AG10803 (cell line): ENCODE results near the gene MRPL21.
"Not testable (repeated sequence)": the region's sequence is repeated elsewhere in the genome, so short reads cannot be mapped to it uniquely, and the experiment has no call there.

Source experiments
- DNase-seq: peaks from one replicate; pipeline ENCODE4 v3.0.0; 2010; ENCODE audit warnings: low read depth
- H3K4me3 ChIP-seq: 2 replicates; pipeline ENCODE4 v1.5.1; 2011; ENCODE audit warnings: mild to moderate bottlenecking, low read length, control low read depth
- CTCF ChIP-seq: conservative IDR thresholded peaks from 2 replicates; pipeline ENCODE4 v1.5.1; 2011; ENCODE audit warnings: mild to moderate bottlenecking, low read length, control low read depth, inconsistent platforms

MRPL21 gene

GRCh38 chr11:68889948-68890446, 13.6 kb downstream of the MRPL21 start:
- DNase-seq: peak; percentile 98
- no peak overlapping the region for H3K4me3 ChIP-seq
- peak; percentile 76 for TF ChIP-seq CTCF

GRCh38 chr11:68884827-68885226, 18.8 kb downstream of the MRPL21 start:
- H3K4me3 ChIP-seq, DNase-seq: not testable (repeated sequence)

GRCh38 chr11:68882391-68882790, 21.2 kb downstream of the MRPL21 start:
- no peak overlapping the region for H3K4me3 ChIP-seq
- DNase-seq: no peak
- no peak for TF ChIP-seq CTCF

GRCh38 chr11:68881320-68881719, 22.3 kb downstream of the MRPL21 start:
- no peak for DNase-seq
- no peak for TF ChIP-seq CTCF

GRCh38 chr11:68880851-68881250, 22.8 kb downstream of the MRPL21 start:
- H3K4me3 ChIP-seq: no peak overlapping the region
- no peak for DNase-seq
- no peak for TF ChIP-seq CTCF

More at GRCh38 chr11:68881320-68881719, 22.3 kb downstream of the MRPL21 start:
- no peak overlapping the region for H3K4me3 ChIP-seq

- DNase-seq: no peak
- TF ChIP-seq CTCF: no peak
- H3K4me3 ChIP-seq: no peak overlapping the region
These were observed 25.6 kb downstream of the MRPL21 start for GRCh38 chr11:68878022-68878421.

GRCh38 chr11:68872216-68873003, 31.2 kb downstream of the MRPL21 start:
- H3K4me3 ChIP-seq: no peak overlapping the region
- no peak for TF ChIP-seq CTCF
- DNase-seq: peak; percentile 38
